Esophagus muscularis mucosa (tissue), 3 donors: ENCODE measurements around the gene DMTF1.
"Not testable (repeated sequence)": the region's sequence is repeated elsewhere in the genome, so short reads cannot be mapped to it uniquely, and the experiment has no call there.

Source experiments
- CTCF ChIP-seq, 3 experiments: fragments of 200-600 bp in 2 of 3; fragments of 450-650 bp in 1 of 3; sonication (generic) in 2 of 3; IDR thresholded peaks; one replicate each; pipeline ENCODE4 v1.5.1; 2017 to 2019; ENCODE audit warnings: antibody characterized with exemption in 3 of 3, mild to moderate bottlenecking in 2 of 3, moderate library complexity in 1 of 3
- POLR2AphosphoS5 ChIP-seq, 2 donors: sonication (generic); formaldehyde crosslinking; IDR thresholded peaks; one replicate each; pipeline ENCODE4 v1.6.1; 2017; ENCODE audit warnings: antibody characterized with exemption in 2 of 2

DNA sequence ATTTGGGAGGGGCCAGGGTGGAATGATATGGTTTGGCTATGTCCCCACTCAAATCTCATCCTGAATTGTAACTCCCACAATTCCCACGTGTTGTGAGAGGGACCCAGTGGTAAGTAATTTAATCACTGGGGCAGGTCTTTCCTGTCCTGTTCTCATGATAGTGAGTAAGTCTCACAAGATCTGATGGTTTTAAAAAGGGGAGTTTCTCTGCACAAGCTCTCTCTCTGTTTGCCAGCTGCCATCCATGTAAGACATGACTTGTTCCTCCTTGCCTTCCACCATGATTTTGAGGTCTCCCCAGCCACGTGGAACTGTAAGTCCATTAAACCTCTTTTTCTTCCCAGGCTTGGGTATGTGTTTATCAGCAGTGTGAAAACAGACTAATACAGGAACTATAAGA is 36.5 kb upstream of the DMTF1 start:
- not testable (repeated sequence) for TF ChIP-seq CTCF, POLR2AphosphoS5 (IDR thresholded peaks at IDR 0.05)
